Caco-2 (cell line): ENCODE data around the gene LPAR2. TPM values are rescaled to one million over a fixed set of nuclear protein-coding genes. Genes with fewer than 3 reads are reported as not detected.

Experiments used
- BruUV-seq: library from RNA; stranded (reverse); fragments of 400-500 nt; replicated peaks from 2 replicates; lab custom pipeline; 2021; lab: Mats Ljungman, UMichigan
- CTCF ChIA-PET: fragments of 300-600 bp; sonication (Branson Sonifier 250); formaldehyde crosslinking; loops from one replicate; lab custom pipeline; 2022; ENCODE audit warnings: antibody characterized with exemption; lab: Charles Lee
- POLR2A ChIA-PET: fragments of 300-600 bp; sonication (Branson Sonifier 250); formaldehyde crosslinking; loops from one replicate; lab custom pipeline; 2022; ENCODE audit warnings: antibody characterized with exemption; lab: Charles Lee
- DNase-seq, 2 experiments: peaks; one replicate each; pipeline versions ENCODE4 v3.0.0 to v3.0.0-alpha.2; 2020 to 2022
- H3K27me3 ChIP-seq: replicated peaks from 2 replicates; pipeline ENCODE4 v1.6.0; 2011; ENCODE audit warnings: low read length; ENCODE audit not compliant: control insufficient read depth, insufficient read depth
- H3K36me3 ChIP-seq: 2 replicates; pipeline ENCODE4 v1.5.1; 2011; ENCODE audit warnings: low read length; ENCODE audit not compliant: control insufficient read depth, insufficient read depth
- H3K4me1 ChIP-seq: fragments of 250-450 bp; sonication (Bioruptor Pico); 2 replicates; pipeline ENCODE4 v1.5.1; 2020; ENCODE audit warnings: mild to moderate bottlenecking
- H3K4me3 ChIP-seq: 2 replicates; pipeline ENCODE4 v1.5.1; 2011; ENCODE audit warnings: low read depth, mild to moderate bottlenecking, control low read depth, low read length
- H3K9me3 ChIP-seq: fragments of 250-450 bp; sonication (Bioruptor Pico); 2 replicates; pipeline ENCODE4 v1.5.1; 2020; ENCODE audit warnings: mild to moderate bottlenecking, moderate library complexity
- H3K27ac Mint-ChIP-seq: one replicate; pipeline ENCODE4 v1.8.0; 2022; ENCODE audit warnings: mixed read lengths; ENCODE audit not compliant: unreplicated experiment
- H3K27me3 Mint-ChIP-seq: one replicate; pipeline ENCODE4 v1.8.0; 2022; ENCODE audit warnings: mixed read lengths; ENCODE audit not compliant: insufficient read depth, unreplicated experiment
- H3K36me3 Mint-ChIP-seq: one replicate; pipeline ENCODE4 v1.8.0; 2022; ENCODE audit warnings: mild to moderate bottlenecking, mixed read lengths; ENCODE audit not compliant: insufficient read depth, unreplicated experiment
- H3K4me1 Mint-ChIP-seq: one replicate; pipeline ENCODE4 v1.8.0; 2022; ENCODE audit warnings: low read depth, mixed read lengths; ENCODE audit not compliant: unreplicated experiment
- H3K4me3 Mint-ChIP-seq: one replicate; pipeline ENCODE4 v1.8.0; 2022; ENCODE audit warnings: mild to moderate bottlenecking, moderate library complexity, mixed read lengths; ENCODE audit not compliant: unreplicated experiment
- H3K9me3 Mint-ChIP-seq: one replicate; pipeline ENCODE4 v1.8.0; 2022; ENCODE audit warnings: mixed read lengths; ENCODE audit not compliant: unreplicated experiment
- CTCF ChIP-seq, 2 experiments: fragments of 200-600 bp in 1 of 2; IDR thresholded peaks; 1 replicate in 1 of 2; 2 replicates in 1 of 2; pipeline versions ENCODE4 v1.5.1 to v1.8.0; 2011 to 2022; ENCODE audit warnings: antibody characterized with exemption in 1 of 2, control low read depth in 1 of 2, inconsistent platforms in 1 of 2, low read depth in 1 of 2, low read length in 1 of 2, mild to moderate bottlenecking in 1 of 2, moderate library complexity in 1 of 2; ENCODE audit not compliant: insufficient read depth in 1 of 2, severe bottlenecking in 1 of 2, unreplicated experiment in 1 of 2
- intact Hi-C: fragments of 100-400 bp; cut with micrococcal nuclease; formaldehyde crosslinking; loops from one replicate; pipeline ENCODE4 v1.10.0; 2022; ENCODE audit not compliant: unreplicated experiment
- total RNA-seq: library from RNA; stranded (reverse); gene quantifications from 2 replicates; pipeline ENCODE4 v1.2.3, GENCODE V29; 2022

LPAR2 gene
- total RNA-seq, 1 experiment from 2014 or later, result 29.3 TPM

GRCh38 chr19:19657397-19657783, 29.4 kb upstream of the LPAR2 start:
- no peaks in the 10 kb centered on the region for H3K27me3 ChIP-seq
- intact Hi-C loops, result no loop called here
- no peak overlapping the region for H3K4me3 ChIP-seq
- no peaks in the 10 kb centered on the region for H3K9me3 ChIP-seq
- BruUV-seq, result no TSS peak
- CTCF ChIA-PET, result no interaction called here
- POLR2A ChIA-PET, result no interaction called here
- Mint-ChIP-seq H3K4me3 (no peak overlapping the region), H3K4me1 (no peaks in the 10 kb centered on the region), H3K9me3 (no peaks in the 10 kb centered on the region), H3K27ac (no peak overlapping the region), H3K36me3 (peaks cover 37% of the 10 kb centered on the region), H3K27me3 (no peaks in the 10 kb centered on the region)
- H3K4me1 ChIP-seq, result no peaks in the 10 kb centered on the region
- TF ChIP-seq CTCF (IDR thresholded peaks at IDR 0.05; ENCODE audit: insufficient read depth in 1 of 2, low read depth in 1 of 2, low read length in 1 of 2, severe bottlenecking in 1 of 2, unreplicated experiment in 1 of 2), result no peak
- no peak for DNase-seq
- peaks cover 2% of the 10 kb centered on the region for H3K36me3 ChIP-seq

- H3K36me3 Mint-ChIP-seq, result peaks cover 37% of the 10 kb centered on the region
- BruUV-seq, result no TSS peak
- DNase-seq, result no peak
- no peak overlapping the region for H3K27ac Mint-ChIP-seq
- Histone ChIP-seq H3K27me3 (no peaks in the 10 kb centered on the region), H3K9me3 (no peaks in the 10 kb centered on the region), H3K36me3 (peaks cover 2% of the 10 kb centered on the region), H3K4me1 (no peaks in the 10 kb centered on the region), H3K4me3 (no peak overlapping the region)
- H3K4me3 Mint-ChIP-seq, result no peak overlapping the region
- intact Hi-C loops, result no loop called here
- H3K9me3 Mint-ChIP-seq, result no peaks in the 10 kb centered on the region
- H3K4me1 Mint-ChIP-seq, result no peaks in the 10 kb centered on the region
- POLR2A ChIA-PET, result no interaction called here
- H3K27me3 Mint-ChIP-seq, result no peaks in the 10 kb centered on the region
- no peak for TF ChIP-seq CTCF (IDR thresholded peaks at IDR 0.05; ENCODE audit: insufficient read depth in 1 of 2, low read depth in 1 of 2, low read length in 1 of 2, severe bottlenecking in 1 of 2, unreplicated experiment in 1 of 2)
- CTCF ChIA-PET, result no interaction called here
These were observed 28.7 kb upstream of the LPAR2 start for GRCh38 chr19:19656451-19657396.

- no TSS peak for BruUV-seq
- POLR2A ChIA-PET, result no interaction called here
- no peak for DNase-seq
- H3K9me3 ChIP-seq, result no peaks in the 10 kb centered on the region
- Mint-ChIP-seq H3K27ac (no peak overlapping the region), H3K4me1 (no peaks in the 10 kb centered on the region), H3K27me3 (no peaks in the 10 kb centered on the region), H3K36me3 (peaks cover 43% of the 10 kb centered on the region), H3K4me3 (no peak overlapping the region), H3K9me3 (no peaks in the 10 kb centered on the region)
- no peaks in the 10 kb centered on the region for H3K4me1 ChIP-seq
- no peak overlapping the region for H3K4me3 ChIP-seq
- intact Hi-C loops, result no loop called here
- H3K27me3 ChIP-seq, result no peaks in the 10 kb centered on the region
- H3K36me3 ChIP-seq, result peaks cover 2% of the 10 kb centered on the region
- CTCF ChIA-PET, result no interaction called here
- no peak for TF ChIP-seq CTCF (IDR thresholded peaks at IDR 0.05; ENCODE audit: insufficient read depth in 1 of 2, low read depth in 1 of 2, low read length in 1 of 2, severe bottlenecking in 1 of 2, unreplicated experiment in 1 of 2)
These were observed 27.8 kb upstream of the LPAR2 start for GRCh38 chr19:19655641-19656343.
